Left lung (tissue), 10 donors: ENCODE data around the gene ZNF709. TPM values are rescaled to one million over a fixed set of nuclear protein-coding genes. Genes with fewer than 3 reads are reported as not detected.
A peak's percentile ranks its signal among the peaks of the same experiment; 100 is the strongest.
"Not testable (repeated sequence)": the region's sequence is repeated elsewhere in the genome, so short reads cannot be mapped to it uniquely, and the experiment has no call there.

Source experiments
- ATAC-seq: fragments of 200-7000 bp; cut with Tn5 transposase; one replicate; pipeline ENCODE4 v1.9.1; 2020; ENCODE audit warnings: moderate library complexity
- DNase-seq, 4 donors: peaks; one replicate each; pipeline ENCODE4 v3.0.0-alpha.2; 2013 to 2020
- H3K27ac ChIP-seq, 2 donors: fragments of 200-600 bp; sonication (generic) in 1 of 2; one replicate each; pipeline versions ENCODE4 v1.5.0 to v1.8.0; 2020 to 2021
- H3K27me3 ChIP-seq, 2 donors: fragments of 200-600 bp; sonication (generic) in 1 of 2; one replicate each; pipeline versions ENCODE4 v1.5.0 to v1.8.0; 2020 to 2021
- H3K36me3 ChIP-seq, 2 donors: fragments of 200-600 bp; sonication (generic) in 1 of 2; one replicate each; pipeline versions ENCODE4 v1.5.0 to v1.8.0; 2020 to 2021
- H3K4me1 ChIP-seq, 2 donors: fragments of 200-600 bp; one replicate each; pipeline ENCODE4 v1.8.0; 2021
- H3K4me3 ChIP-seq, 2 donors: fragments of 200-600 bp; sonication (generic) in 1 of 2; one replicate each; pipeline versions ENCODE4 v1.5.0 to v1.8.0; 2020 to 2021; ENCODE audit warnings: mild to moderate bottlenecking in 1 of 2
- H3K9me3 ChIP-seq, 2 donors: fragments of 200-600 bp; sonication (generic) in 1 of 2; one replicate each; pipeline versions ENCODE4 v1.5.0 to v1.8.0; 2020 to 2021
- CTCF ChIP-seq, 2 donors: fragments of 200-600 bp; sonication (generic) in 1 of 2; IDR thresholded peaks; one replicate each; pipeline versions ENCODE4 v1.5.0 to v1.8.0; 2021; ENCODE audit warnings: antibody characterized with exemption in 2 of 2
- intact Hi-C, 2 donors: fragments of 100-400 bp; cut with DNase I; formaldehyde crosslinking; loops; one replicate each; pipeline versions ENCODE4 v1.11.2 to v1.14.2; 2022
- polyA plus RNA-seq, 6 donors: library from polyadenylated mRNA; unstranded; fragments of 120-200 nt; gene quantifications; one replicate each; pipeline ENCODE4 v1.2.1, GENCODE V29; 2013; ENCODE audit not compliant: insufficient read length in 6 of 6
- total RNA-seq, 2 donors: library from RNA; stranded (reverse); fragmentation: NEBNext Ultra II Directional; extraction: Animal tissue kit (Norgen Biotek cat#: 25700); gene quantifications; one replicate each; pipeline ENCODE4 v1.2.1, GENCODE V29; 2021
- donor health status: DM: no; HTN: yes; CAD: no.
- donor health status: DM: no; HTN: no; CAD: no.

Gene ZNF709
- total and polyA plus RNA-seq, 8 donors = 1.8 to 10.4 (median 8.6) TPM

GRCh38 chr19:12478234-12478941 lies 6.2 kb downstream of the ZNF709 start:
- Histone ChIP-seq H3K9me3 (peaks cover 0 to 15% of the 10 kb centered on the region in 2 donors), H3K4me1 (peaks cover under 1 to 11% of the 10 kb centered on the region in 2 donors), H3K27me3 (no peaks in the 10 kb centered on the region), H3K27ac (no peak overlapping the region), H3K36me3 (no peaks in the 10 kb centered on the region), H3K4me3 (no peak overlapping the region)
- no peak for TF ChIP-seq CTCF (IDR thresholded peaks at IDR 0.05)
- DNase-seq = no peak
- intact Hi-C loops = no loop called here
- no peak for ATAC-seq

GRCh38 chr19:12467651-12468050 lies 17.0 kb downstream of the ZNF709 start:
- H3K27me3 ChIP-seq, DNase-seq, H3K4me1 ChIP-seq, H3K27ac ChIP-seq, ATAC-seq, H3K4me3 ChIP-seq, intact Hi-C loops: not testable (repeated sequence)
- H3K36me3 ChIP-seq = peaks cover 4 to 38% of the 10 kb centered on the region in 2 donors
- H3K9me3 ChIP-seq = peaks cover 7 to 91% of the 10 kb centered on the region in 2 donors

- Histone ChIP-seq H3K4me1 (no peaks in the 10 kb centered on the region), H3K4me3 (no peak overlapping the region), H3K27me3 (no peaks in the 10 kb centered on the region), H3K27ac (no peak overlapping the region), H3K36me3 (peaks cover 4 to 46% of the 10 kb centered on the region in 2 donors), H3K9me3 (peaks cover 10 to 93% of the 10 kb centered on the region in 2 donors)
- intact Hi-C loops = no loop called here
- no peak for DNase-seq
- no peak for ATAC-seq
- no peak for TF ChIP-seq CTCF (IDR thresholded peaks at IDR 0.05)
Observed at GRCh38 chr19:12465211-12465610, 19.4 kb downstream of the ZNF709 start.

- no peak for TF ChIP-seq CTCF (IDR thresholded peaks at IDR 0.05)
- Histone ChIP-seq H3K9me3 (peaks cover 10 to 93% of the 10 kb centered on the region in 2 donors), H3K4me3 (no peak overlapping the region), H3K27me3 (no peaks in the 10 kb centered on the region), H3K4me1 (no peaks in the 10 kb centered on the region), H3K36me3 (peaks cover 4 to 46% of the 10 kb centered on the region in 2 donors), H3K27ac (no peak overlapping the region)
- ATAC-seq = no peak
- no peak for DNase-seq
- intact Hi-C loops = no loop called here
Observed at GRCh38 chr19:12464769-12465168, 19.8 kb downstream of the ZNF709 start.

GRCh38 chr19:12464139-12464538 lies 20.5 kb downstream of the ZNF709 start:
- DNase-seq, H3K27ac ChIP-seq, intact Hi-C loops, ATAC-seq, H3K4me1 ChIP-seq, H3K27me3 ChIP-seq, H3K4me3 ChIP-seq: not testable (repeated sequence)
- Histone ChIP-seq H3K9me3 (peaks cover 10 to 92% of the 10 kb centered on the region in 2 donors), H3K36me3 (peaks cover 4 to 46% of the 10 kb centered on the region in 2 donors)

- DNase-seq (peak in 1 of 4 donors; percentile 49), ATAC-seq (no peak)
- TF ChIP-seq CTCF (IDR thresholded peaks at IDR 0.05) = no peak
- Histone ChIP-seq H3K36me3 (no peaks in the 10 kb centered on the region), H3K4me1 (no peaks in the 10 kb centered on the region), H3K27ac (no peak overlapping the region), H3K4me3 (no peak overlapping the region), H3K9me3 (peaks cover 0 to 61% of the 10 kb centered on the region in 2 donors), H3K27me3 (no peaks in the 10 kb centered on the region)
- intact Hi-C loops = no loop called here
Observed at GRCh38 chr19:12453495-12453894, 31.1 kb downstream of the ZNF709 start.
